Measurements from ENCODE around the gene ASAP3.

The ASAP3 gene

DNA sequence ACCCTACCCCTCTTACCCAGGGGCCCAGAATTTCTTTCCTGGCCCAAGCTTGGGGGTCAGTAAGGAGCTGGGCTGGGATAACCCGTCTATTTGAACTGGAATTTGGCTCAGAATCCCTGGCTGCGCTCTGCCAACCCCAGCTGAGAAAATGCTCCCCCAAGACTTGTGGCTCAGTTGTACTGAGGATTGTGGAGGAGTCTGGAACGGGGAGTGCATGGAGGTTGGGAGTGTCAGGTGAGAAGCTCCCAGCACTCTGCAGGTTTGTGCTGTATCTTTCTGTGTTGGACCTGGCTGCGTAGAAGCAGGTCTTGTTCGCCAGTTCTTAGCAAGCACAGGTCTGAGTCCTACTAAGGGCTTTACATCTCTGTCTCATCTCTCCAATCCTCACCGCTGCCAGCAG is 61.0 kb downstream of the ASAP3 start:
- no peak for DNase-seq (ENCODE audit: low read depth)

DNA sequence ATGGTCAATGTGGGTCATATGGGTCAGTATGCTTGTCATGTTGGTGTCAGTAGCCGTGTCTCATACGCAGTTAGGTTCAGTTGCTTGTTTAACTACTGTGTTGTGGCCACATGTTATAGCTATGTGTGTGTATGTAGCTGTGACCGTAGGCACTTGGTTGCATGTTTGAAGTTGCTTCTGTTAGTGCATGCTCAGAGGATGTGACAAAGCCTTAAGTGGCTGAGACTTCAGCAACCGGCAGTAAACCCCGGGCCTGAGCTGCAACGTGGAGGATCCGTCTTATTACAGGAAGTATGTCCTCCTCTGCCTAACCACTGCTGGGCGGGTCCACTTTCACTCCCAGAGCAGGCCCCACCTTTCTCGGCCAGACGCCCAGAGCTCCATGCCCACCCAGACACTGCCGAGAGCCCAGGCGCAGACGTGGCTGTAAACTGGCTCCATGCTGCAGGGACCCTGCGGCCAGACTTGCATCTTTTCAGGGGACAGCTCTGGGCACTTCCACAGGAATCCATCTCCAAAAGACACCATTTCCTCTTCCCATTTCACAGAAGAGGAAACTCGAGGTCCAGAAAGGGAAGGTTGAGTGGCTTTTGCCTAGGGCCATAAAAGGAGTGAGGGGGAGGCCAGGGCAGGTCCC is 61.6 kb downstream of the ASAP3 start:
- DNase-seq (ENCODE audit: low read depth), result peak; percentile 76

DNA sequence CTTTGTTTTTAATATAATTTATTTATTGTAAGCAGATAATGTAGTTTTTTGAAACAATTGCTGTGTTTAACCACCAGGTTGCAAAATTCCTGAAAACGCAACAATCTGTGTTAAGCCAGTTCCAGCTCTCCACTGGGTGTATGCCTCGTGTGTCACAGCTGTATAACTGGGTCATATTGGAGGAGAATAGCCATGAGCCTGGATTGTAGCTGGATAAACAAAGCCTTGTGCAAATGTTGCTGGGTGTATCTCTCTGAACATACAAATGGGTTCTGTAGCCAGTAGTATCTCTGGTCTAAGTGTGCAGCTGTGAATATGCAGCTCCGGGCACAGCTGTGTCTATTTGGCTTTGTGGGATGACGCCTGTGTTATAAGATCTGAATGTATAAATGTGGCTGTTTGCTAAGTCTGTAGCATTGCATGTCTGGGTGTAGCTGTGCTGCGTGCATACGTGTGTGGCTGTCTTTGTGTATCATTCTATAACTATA is 62.2 kb downstream of the ASAP3 start:
- peak; percentile 50 for DNase-seq (ENCODE audit: low read depth)

DNA sequence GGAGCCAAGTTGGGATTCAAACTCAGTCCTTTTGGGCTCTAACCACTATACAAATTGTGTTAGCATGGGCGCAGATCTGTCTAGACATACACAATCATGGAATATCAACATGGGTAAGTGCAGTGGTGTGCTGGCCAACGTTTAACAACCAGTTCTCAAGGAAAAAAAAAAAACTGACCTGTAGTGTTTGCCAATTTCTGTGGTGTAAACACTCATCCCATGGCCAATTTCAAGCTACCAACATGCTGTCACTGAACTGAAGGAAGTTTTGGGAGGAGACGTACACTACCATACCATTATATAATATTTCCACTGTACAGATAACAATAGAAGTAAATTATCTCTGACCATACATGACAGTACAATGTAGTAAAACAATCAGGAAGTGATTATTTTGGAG is 62.6 kb downstream of the ASAP3 start:
- no peak for DNase-seq (ENCODE audit: low read depth)

DNA sequence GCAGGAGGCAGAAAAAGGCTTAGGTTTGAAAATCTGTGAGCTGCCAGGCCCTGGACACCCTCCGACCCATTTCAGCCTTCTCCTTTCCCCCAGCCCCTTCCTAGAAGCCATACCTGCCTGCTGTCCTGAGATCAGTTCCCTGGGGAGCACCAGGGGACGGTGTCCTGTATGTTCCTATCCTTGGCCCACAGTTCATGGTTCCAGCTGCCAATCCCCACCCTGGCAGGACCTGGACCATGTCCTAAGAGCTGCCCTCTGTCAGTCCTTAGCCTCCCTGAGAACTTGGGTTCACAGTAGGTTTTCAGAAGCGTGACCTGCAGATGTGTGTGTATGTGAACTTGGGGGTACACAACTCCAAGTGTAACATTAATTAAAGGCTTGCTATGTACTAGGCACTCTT is 63.2 kb downstream of the ASAP3 start:
- no peak for DNase-seq (ENCODE audit: low read depth)

DNA sequence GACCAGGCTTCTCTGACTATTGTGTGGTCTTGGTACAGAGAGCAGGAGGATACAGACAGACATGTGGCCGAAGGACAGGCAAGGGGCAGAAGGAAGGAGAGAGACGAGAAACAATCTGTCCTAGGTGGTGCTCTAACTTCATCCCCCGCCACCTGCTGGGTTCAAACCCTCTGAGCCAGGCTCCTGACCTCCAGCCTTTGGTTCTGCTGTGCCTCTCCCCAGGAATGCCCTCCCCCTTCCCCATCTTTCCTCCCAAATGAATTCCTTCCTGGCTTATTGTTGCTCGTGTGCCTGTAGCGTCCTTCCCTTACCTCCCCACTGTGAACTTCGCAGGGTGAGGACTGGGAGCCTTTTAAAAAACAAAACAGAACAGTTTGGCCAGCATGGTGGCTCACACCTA is 64.8 kb downstream of the ASAP3 start:
- no peak for DNase-seq (ENCODE audit: low read depth)

DNA sequence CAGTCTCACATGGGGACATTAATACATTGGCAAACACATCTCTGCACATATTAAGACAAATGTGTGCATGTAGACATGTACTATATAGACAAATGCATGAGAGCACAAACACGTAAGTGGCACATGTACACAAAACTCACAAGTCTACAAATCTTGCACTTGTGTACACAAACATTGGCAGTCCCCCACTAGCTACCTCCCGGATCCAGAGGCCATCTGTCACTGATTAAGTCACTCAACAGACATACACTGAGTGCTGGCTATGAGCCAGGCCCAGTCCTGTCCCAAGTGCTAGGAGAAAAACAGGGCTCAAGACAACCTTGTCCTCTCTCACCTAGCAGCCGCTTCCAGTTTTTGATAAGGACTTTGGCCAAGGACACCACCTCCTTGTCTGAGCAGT is 66.4 kb downstream of the ASAP3 start:
- no peak for DNase-seq (ENCODE audit: low read depth)

DNA sequence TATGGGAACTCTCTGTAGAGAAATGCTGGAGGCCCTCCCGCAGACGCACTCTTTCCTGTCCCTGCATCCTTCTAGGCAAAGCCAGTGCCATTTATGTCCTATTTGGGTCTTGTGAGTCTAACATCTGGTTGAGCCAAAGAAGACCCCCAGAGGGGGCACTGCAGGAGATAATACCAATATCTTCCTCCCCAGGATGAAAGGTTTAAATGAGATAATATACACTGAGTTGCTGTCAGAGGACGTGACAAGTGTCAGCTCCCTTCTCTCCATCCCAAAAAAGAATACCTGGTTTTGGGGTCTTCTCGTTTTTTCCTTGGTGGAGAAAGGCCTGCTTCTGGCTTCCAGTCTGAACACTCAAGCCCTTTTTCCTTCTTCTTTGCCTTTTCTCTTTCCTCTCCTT is 67.0 kb downstream of the ASAP3 start:
- no peak for DNase-seq (ENCODE audit: low read depth)

DNA sequence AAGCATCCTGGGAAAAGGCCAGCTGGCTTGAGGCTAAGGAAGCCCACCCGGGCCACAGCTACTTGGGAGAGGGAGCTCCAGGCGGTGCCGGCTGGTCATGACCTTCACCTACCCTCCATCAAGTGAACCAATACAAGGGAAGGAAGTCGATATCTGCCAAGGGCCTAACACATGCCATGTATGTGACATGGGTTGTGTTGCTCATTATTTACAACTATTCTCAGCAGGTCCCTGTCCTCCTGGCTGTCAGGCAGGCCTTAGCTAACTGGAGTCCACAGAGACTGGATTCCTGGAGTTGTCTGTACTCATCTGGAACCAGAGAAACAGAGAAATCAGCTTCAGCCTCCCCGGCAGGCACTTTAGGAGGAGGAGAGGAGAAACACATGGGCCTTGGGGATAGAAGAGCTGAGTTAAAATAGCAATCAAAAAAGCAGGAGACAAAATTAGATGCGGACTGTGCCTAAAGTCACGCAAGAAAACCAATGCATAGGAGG is 75.1 kb downstream of the ASAP3 start:
- DNase-seq (ENCODE audit: low read depth), result no peak

DNA sequence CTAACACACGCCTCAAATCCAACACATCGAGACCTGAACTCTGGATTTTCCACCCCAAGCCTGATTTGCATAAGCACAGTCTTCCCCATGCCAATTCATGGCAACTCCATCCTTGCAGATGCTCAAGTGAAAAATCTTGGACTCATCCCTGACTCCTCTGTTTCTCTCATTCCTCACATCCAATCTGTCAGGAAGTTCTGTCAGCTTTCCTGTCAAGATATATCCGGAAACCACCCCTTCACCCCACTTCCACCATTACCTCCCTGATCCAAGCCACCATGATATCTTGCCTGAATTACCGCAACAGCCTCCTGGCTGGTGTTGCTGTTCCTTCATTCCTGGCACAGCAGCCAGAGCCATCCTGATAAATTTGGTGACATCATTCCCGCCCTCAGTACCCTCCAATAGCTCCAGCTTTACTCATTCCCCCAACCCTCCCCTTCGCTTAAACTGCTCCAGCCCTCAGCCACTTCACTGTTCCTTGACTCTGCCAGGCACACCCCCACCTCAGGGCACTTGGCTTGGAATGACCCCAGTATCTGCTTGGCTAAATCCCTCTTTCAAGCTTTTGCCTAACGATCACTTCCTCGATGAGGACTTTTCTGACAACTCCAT is 76.9 kb downstream of the ASAP3 start:
- no peak for DNase-seq (ENCODE audit: low read depth)

DNA sequence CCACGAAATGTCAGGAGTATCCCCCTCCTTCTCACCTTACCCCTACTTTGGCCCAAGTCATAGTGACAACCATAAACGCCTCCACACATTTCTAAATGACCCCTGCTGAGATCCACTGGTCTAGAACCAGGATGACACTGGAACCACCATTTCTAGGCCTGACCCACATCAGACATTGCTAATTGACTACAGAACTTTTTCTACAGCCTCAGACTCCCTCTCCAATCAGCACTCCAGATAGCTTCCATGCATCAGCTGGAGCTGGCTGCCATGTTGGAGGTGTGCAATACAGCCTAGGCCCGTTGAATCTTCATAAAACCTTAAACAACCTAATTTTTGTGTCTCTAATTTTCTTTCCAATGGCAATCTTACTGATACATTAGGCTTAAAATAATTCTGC is 78.0 kb downstream of the ASAP3 start:
- DNase-seq (ENCODE audit: low read depth), result no peak

DNA sequence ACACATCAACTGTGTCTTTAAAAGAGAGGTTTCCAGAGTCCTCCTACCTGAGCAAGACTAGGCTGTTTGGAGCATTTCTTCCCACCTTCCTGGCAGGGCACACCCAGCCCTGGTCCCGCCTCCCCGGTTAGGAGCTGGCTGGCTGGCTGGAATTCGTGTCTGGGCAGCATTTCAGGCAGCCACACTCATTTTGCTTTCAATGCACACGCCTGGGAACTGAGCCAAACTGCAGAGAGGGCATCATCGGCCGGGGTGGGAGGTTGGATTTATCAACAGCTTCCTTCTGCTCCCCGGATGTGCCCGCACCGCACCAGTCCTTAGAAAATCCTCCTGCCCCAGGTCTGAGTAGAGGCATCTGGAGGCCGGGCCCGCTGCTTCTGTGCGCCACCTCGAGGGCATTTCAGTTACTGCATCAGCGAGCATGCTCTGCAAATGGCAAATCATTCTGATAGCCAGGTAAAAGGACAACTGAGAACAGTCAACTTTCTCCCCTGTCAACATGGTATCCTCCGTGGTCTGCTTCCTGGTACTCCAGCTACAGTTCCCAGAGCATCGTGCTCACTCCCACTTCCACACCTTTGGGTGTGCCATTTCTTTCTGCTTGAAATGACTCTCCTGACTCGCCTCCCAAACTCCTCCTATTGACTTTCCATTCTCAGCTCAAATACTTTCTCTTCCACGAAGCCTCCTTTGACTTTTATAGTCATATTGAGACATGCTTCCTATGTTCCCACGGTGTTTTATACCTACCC is 80.1 kb downstream of the ASAP3 start:
- peak; percentile 97 for DNase-seq (ENCODE audit: low read depth)

DNA sequence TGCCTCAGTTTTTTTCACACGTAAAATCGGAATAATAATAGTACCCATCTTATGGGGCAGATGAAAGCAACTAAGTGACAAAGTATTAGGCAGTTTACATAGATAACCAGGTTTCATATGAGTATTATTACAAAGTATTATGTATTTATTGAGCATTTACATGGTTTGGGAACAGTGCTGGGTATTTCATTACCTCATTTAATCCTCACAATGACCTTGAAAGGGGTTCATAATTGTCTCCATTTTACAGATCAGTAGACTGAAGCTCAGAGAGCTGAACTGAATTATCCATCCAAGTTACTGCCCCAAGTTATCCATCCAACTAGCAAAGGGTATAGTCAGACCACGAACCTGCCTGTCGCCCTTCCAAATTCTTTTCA is 80.6 kb downstream of the ASAP3 start:
- no peak for DNase-seq (ENCODE audit: low read depth)

DNA sequence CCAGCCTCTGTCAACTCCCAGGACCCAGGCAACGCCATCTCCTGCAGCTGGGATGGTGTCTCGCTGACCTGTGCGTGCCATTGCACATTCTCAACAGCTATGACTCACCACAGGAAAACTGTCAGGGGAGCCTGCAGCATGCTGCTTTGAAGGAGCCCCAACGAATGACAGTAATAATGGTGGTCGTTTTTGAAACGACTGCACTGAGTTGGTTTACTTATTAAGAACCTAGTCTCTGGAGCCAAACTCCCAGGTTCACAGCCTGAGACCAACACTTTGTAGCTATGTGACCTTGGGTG is 81.0 kb downstream of the ASAP3 start:
- peak; percentile 92 for DNase-seq (ENCODE audit: low read depth)

DNA sequence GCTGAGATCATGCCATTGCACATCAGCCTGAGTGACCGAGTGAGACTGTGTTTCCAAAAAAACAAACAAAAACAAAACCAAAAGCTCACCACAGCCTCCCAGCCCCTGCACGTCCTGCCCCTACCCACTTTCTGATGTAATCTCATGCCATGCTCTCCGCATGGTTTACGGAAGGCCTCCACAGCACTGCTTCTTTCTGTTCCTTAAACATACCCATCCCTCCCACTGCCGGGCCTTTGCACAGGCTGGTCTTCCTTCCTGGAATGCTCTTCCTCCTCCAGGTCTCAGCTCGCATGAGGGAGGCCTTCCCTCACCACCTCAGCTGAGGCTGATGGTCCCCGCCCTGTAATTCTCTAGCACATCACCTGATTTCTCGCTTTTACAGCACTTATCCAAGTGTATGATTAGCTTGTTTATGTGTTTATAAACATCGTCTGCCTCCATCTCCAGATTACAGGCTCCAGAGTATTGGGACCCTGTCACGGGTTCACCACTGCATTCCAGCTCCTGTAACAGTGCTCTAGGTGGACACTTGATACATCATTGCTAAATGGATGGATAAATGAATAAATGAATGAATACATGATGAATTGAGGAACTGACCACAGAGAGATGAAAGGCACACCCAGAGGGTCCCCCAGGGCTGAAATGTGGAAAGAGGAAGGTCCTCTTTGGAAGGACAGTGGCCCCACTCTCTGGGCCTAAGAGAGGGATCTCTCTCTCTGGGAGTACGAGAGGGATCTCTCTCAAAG is 81.5 kb downstream of the ASAP3 start:
- DNase-seq (ENCODE audit: low read depth), result no peak

DNA sequence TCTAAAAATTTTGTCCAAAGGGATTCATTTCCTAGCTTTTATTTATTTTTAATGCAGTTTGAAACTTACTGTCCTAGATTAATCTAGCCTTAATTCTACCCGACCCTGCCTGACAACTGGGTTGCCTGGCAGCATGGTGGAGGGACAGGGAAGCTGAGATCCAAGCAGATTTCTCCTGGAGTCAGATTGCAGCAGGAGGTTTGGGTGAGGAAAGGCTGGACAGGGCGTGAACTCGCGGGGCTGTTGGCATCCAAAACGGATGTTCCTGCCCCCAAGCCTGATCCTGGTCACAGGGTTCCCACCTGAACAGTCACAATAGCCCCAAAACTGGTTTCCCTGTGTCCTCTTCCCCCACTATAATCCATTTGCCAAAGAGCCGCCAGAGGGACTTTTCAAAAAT is 82.7 kb downstream of the ASAP3 start:
- DNase-seq (ENCODE audit: low read depth), result no peak

DNA sequence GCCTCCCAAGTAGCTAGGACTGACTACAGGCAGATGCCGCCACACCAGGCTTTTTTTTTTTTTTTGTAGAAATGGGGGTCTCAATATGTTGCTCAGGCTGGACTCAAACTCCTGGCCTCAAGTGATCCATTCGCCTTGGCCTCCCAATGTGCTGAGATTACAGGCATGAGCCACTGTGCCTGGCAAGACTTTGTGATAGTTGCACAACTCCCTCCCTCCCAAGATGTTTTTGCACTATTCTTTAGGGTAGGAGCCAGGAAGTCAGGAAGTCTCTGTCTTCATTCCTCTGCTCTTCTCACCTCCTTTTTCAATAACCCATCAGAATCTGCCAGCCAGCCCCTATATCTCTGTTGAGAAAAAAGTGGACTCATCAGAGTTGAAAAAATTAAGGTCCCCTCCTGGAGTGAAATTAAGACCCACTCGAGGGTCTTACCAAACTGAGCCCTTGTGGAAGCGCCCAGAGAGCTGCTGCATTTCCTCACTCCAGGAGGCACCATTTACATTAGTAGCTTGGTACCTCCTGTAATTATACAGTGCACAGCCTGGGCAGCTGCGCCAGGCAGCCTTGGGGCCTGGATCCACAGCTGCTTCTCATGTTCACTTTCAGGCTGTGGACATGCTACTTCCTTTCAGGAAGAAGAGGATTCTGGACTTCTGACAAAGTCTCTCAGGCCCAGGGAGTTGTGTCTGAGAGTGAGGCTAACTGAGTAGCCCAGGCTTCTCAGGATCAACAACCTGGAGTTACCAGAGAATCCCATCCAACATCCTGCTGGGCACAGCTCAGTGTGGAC is 83.5 kb downstream of the ASAP3 start:
- DNase-seq (ENCODE audit: low read depth), result no peak

DNA sequence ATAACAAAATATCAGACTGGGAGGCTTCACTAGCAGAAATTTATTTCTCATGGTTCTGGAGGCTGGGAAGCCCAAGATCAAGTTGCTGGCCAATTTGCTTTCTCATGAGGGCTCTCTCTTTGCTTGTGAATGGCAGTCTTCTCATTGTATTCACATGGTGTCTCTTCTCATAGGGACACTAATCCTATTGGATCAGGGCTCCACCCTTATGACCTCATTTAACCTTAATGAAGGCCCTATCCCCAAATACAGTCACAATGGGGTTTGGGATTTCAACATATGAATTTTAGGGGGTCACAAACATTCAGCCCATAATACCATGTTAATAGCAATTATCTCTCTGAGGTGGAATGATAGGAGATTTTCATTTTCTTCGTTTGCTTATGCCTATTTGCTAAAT is 84.8 kb downstream of the ASAP3 start:
- DNase-seq (ENCODE audit: low read depth), result no peak

DNA sequence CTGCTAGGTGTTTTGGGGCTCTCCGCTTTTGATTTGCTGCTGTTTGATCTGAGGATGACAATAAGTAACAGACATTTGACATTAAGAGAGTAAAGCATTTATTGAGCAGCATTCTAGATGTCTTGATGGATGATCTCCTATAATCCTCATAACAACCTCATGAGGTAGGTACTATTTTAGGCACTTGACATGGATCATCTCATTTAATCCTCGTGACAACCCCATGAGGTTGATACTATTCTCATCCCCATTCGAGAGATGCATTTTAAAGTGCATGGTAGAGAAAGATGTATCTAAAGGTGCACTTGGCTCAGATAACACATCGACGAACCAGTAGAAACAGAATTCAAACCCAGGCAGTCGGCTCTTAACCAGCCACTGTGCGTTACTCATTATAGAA is 86.1 kb downstream of the ASAP3 start:
- DNase-seq (ENCODE audit: low read depth), result no peak

DNA sequence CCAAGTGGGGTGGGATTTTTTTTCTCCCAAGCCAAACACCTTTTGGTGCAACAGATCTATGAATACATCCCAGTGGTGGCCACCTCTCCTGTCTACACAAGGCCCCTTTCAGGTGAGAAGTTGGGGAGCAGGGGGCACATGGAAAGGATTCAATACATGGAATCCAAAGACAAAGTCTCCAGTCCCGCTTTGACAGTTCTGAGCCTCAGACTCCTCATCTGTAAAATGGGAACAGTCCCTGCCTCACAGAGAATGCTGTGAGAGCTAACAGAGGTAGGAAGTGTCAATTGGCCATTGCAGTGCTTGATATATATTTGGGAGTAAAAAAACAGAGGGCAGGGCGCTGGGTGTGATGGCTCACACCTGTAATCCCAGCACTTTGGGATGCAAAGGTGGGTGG is 87.6 kb downstream of the ASAP3 start:
- DNase-seq (ENCODE audit: low read depth), result no peak

DNA sequence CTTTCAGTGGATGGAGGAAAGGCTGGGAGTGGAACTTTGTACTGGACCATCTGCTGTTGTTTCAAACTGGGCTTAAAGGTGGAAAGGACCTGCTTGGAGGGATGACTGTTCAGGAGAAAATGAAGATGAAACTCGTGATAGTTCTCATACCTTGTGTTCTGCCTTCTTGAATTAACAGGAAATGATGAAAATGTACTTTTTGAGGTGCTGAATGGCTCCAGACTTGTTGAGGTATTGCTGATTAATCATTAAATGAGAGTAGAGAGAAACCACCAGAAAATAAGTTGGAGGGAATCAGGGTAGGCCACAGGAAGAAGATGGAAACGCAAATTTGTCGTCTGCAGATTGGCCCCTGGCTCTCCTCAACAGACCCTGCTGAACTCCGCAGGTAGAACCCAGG is 88.1 kb downstream of the ASAP3 start:
- no peak for DNase-seq (ENCODE audit: low read depth)

DNA sequence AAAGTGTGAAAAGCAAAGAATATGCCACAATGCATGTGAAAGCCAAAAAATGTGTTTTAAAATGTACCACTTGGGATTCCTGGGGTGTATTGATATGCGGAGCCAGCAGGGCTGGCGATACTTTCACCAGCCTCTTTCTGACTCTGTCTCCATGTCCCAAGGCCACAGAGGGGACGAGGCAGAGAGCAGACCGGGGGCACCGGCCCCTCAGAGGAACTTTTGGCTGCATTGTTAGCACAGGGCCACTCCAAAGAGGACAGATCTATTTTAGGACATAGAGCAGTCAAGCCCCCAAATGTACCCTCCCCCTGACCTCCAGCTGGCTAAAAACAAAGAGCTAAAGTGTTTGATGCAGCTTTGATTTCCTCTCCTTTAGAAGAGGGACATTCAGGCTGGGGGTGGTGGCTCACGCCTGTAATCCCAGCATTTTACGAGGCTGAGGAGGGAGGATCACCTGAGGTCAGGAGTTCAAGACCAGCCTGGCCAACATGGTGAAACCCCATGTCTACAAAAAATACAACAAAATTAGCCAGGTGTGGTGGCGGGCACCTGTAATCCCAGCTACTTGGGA is 88.7 kb downstream of the ASAP3 start:
- no peak for DNase-seq (ENCODE audit: low read depth)

Measured in ELR (cell line).